Kidney (tissue), 14 donors: ENCODE data around the gene SIK3. TPM values are rescaled to one million over a fixed set of nuclear protein-coding genes. Genes with fewer than 3 reads are reported as not detected.

Source experiments
- DNase-seq, 5 donors: peaks; one replicate each; pipeline ENCODE4 v3.0.0-alpha.2; 2013 to 2020
- FAIRE-seq: peaks from 2 replicates; lab custom pipeline; 2012; peaks lifted over from hg19 to GRCh38; lab: Jason Lieb, UNC
- H3K27ac ChIP-seq, 2 donors: one replicate each; pipeline ENCODE4 v1.7.0; 2013; ENCODE audit warnings: low read depth in 2 of 2, low read length in 2 of 2, inconsistent platforms in 1 of 2
- H3K27me3 ChIP-seq: one replicate; pipeline ENCODE4 v1.7.1; 2013; ENCODE audit warnings: low read length, inconsistent platforms; ENCODE audit not compliant: control insufficient read depth, insufficient read depth
- H3K36me3 ChIP-seq, 3 donors: one replicate each; pipeline versions ENCODE4 v1.7.0 to v1.7.1; 2013; ENCODE audit warnings: low read length in 3 of 3, control low read depth in 1 of 3, inconsistent platforms in 1 of 3; ENCODE audit not compliant: insufficient read depth in 3 of 3, control insufficient read depth in 2 of 3
- H3K4me1 ChIP-seq, 3 donors: one replicate each; pipeline versions ENCODE4 v1.7.0 to v1.7.1; 2013; ENCODE audit warnings: low read length in 3 of 3, inconsistent platforms in 1 of 3, low read depth in 1 of 3; ENCODE audit not compliant: control insufficient read depth in 2 of 3, insufficient read depth in 2 of 3
- H3K4me3 ChIP-seq, 3 donors: one replicate each; pipeline versions ENCODE4 v1.7.0 to v1.8.1; 2013; ENCODE audit warnings: low read length in 3 of 3, control low read depth in 1 of 3, inconsistent platforms in 1 of 3
- H3K9ac ChIP-seq, 3 donors: one replicate each; pipeline versions ENCODE4 v1.7.0 to v1.7.1; 2013; ENCODE audit warnings: low read length in 3 of 3, control low read depth in 1 of 3, inconsistent platforms in 1 of 3
- H3K9me3 ChIP-seq, 3 donors: one replicate each; pipeline versions ENCODE4 v1.7.0 to v1.7.1; 2013; ENCODE audit warnings: low read length in 3 of 3, control low read depth in 1 of 3, inconsistent platforms in 1 of 3; ENCODE audit not compliant: control insufficient read depth in 2 of 3, insufficient read depth in 1 of 3
- CTCF ChIP-seq: IDR thresholded peaks from 3 replicates; pipeline ENCODE4 v1.5.1; 2012; ENCODE audit warnings: mild to moderate bottlenecking, moderate library complexity, borderline replicate concordance; ENCODE audit not compliant: insufficient read depth; ENCODE audit errors: extremely low read depth
- intact Hi-C: fragments of 100-400 bp; cut with DNase I; formaldehyde crosslinking; loops from one replicate; pipeline ENCODE4 v1.11.1; 2022
- polyA plus RNA-seq: library from polyadenylated mRNA; stranded (reverse); fragments of 350-450 nt; fragmentation: Illumina TruSeq; extraction: RNeasy Lipid Tissue Mini Kit (QIAGEN cat#74804); gene quantifications from one replicate; pipeline ENCODE4 v1.2.3, GENCODE V29; 2014; ENCODE audit warnings: low read depth, low replicate concordance; ENCODE audit not compliant: insufficient read depth
- total RNA-seq: library from RNA; stranded (reverse); fragmentation: NEBNext Ultra II Directional; extraction: Animal tissue kit (Norgen Biotek cat#: 25700); gene quantifications from one replicate; pipeline ENCODE4 v1.2.1, GENCODE V29; 2021
- donor health status: control.
- donor health status: control.
- donor health status: control.
- donor health status: control.
- donor health status: control.
- donor health status: DM: yes; HTN: yes; CAD: no.
- donor health status: Normal renal cell carcinoma (clear cell type).

SIK3 gene
- total and polyA plus RNA-seq, 2 donors from 2014 or later: 12.3 to 50.7 TPM

- Histone ChIP-seq H3K4me3 (no peak overlapping the region), H3K9me3 (no peaks in the 10 kb centered on the region), H3K27me3 (no peaks in the 10 kb centered on the region), H3K27ac (no peak overlapping the region), H3K9ac (no peak overlapping the region), H3K4me1 (peaks cover 0 to 4% (median 0%) of the 10 kb centered on the region in 3 donors), H3K36me3 (peaks cover 0 to 14% (median 2%) of the 10 kb centered on the region in 3 donors)
- TF ChIP-seq CTCF: no peak
- FAIRE-seq (no peak), DNase-seq (no peak)
- intact Hi-C loops: no loop called here
These were observed 142.3 kb downstream of the SIK3 start for GRCh38 chr11:116955949-116956348.

GRCh38 chr11:116955548-116955947 lies 142.7 kb downstream of the SIK3 start:
- Histone ChIP-seq H3K36me3 (peaks cover 0 to 14% (median 4%) of the 10 kb centered on the region in 3 donors), H3K27me3 (no peaks in the 10 kb centered on the region), H3K9ac (no peak overlapping the region), H3K27ac (no peak overlapping the region), H3K9me3 (no peaks in the 10 kb centered on the region), H3K4me1 (peaks cover 0 to 2% (median 0%) of the 10 kb centered on the region in 3 donors), H3K4me3 (no peak overlapping the region)
- FAIRE-seq (no peak), DNase-seq (no peak)
- intact Hi-C loops: no loop called here
- TF ChIP-seq CTCF: no peak

- DNase-seq (no peak), FAIRE-seq (no peak)
- TF ChIP-seq CTCF: no peak
- no peaks in the 10 kb centered on the region for H3K4me1 ChIP-seq
- H3K27me3 ChIP-seq: no peaks in the 10 kb centered on the region
- intact Hi-C loops: no loop called here
- H3K27ac ChIP-seq: no peak overlapping the region
- H3K4me3 ChIP-seq: no peak overlapping the region
- no peaks in the 10 kb centered on the region for H3K9me3 ChIP-seq
- H3K9ac ChIP-seq: no peak overlapping the region
- H3K36me3 ChIP-seq: peaks cover 0 to 14% (median 4%) of the 10 kb centered on the region in 3 donors
These were observed 144.5 kb downstream of the SIK3 start for GRCh38 chr11:116953530-116954285.
